NT2/D1 (cell line): Measurements from ENCODE around the gene CRADD.
A peak's percentile ranks its signal among the peaks of the same experiment; 100 is the strongest.

ENCODE experiments used
- DNase-seq: peaks from one replicate; pipeline ENCODE4 v3.0.0-alpha.2; 2011; ENCODE audit warnings: low read depth, low spot score
- H3K27me3 ChIP-seq: 2 replicates; pipeline ENCODE4 v1.6.0; 2011; ENCODE audit warnings: mild to moderate bottlenecking; ENCODE audit not compliant: insufficient read length, insufficient read depth
- H3K36me3 ChIP-seq: 2 replicates; pipeline ENCODE4 v1.6.1; 2011; ENCODE audit warnings: mild to moderate bottlenecking, low read length, mixed read lengths; ENCODE audit not compliant: insufficient read depth, insufficient read length
- H3K4me1 ChIP-seq: 2 replicates; pipeline ENCODE4 v1.5.1; 2011; ENCODE audit not compliant: insufficient read depth, insufficient read length
- H3K4me3 ChIP-seq: 2 replicates; pipeline ENCODE4 v1.5.1; 2011; ENCODE audit warnings: low read depth; ENCODE audit not compliant: insufficient read length
- H3K9ac ChIP-seq: 2 replicates; pipeline ENCODE4 v1.6.0; 2011; ENCODE audit warnings: low read depth; ENCODE audit not compliant: insufficient read length
- H3K9me3 ChIP-seq: 2 replicates; pipeline ENCODE4 v1.5.1; 2011; ENCODE audit warnings: mild to moderate bottlenecking, low read length; ENCODE audit not compliant: insufficient read depth
- SUZ12 ChIP-seq: IDR thresholded peaks from 2 replicates; pipeline ENCODE4 v1.6.1; 2011; ENCODE audit not compliant: insufficient read length, insufficient read depth; ENCODE audit errors: extremely low read depth
- YY1 ChIP-seq: IDR thresholded peaks from 2 replicates; pipeline ENCODE4 v1.6.1; 2011; ENCODE audit not compliant: insufficient read length, insufficient read depth
- ZNF274 ChIP-seq: IDR thresholded peaks from 2 replicates; pipeline ENCODE4 v1.6.1; 2011; ENCODE audit warnings: mild to moderate bottlenecking, low read depth, low read length

CRADD gene

DNA sequence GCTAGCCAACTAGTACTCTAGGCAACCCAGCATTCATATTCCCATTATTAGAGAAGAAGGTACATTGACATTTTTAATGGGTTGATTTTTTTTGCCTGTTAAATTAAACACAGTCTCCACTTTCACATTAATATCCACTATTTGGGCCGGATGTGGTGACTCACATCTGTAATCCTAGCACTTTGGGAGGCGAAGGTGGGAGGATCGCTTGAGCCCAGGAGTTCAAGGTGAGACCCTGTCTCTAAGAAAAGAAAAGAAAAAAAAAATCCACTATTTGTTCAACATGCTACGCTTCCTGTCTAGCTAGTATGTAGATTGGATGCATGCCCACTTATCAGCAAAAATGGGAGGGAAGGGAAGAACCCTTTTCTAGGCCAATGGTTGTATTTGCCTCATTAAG, 7.1 kb upstream of the CRADD start:
- Histone ChIP-seq H3K9me3 (peaks cover 12% of the 10 kb centered on the region; the same call in 1 of the 2 replicates), H3K4me1 (no peaks in the 10 kb centered on the region), H3K27me3 (no peaks in the 10 kb centered on the region)

DNA sequence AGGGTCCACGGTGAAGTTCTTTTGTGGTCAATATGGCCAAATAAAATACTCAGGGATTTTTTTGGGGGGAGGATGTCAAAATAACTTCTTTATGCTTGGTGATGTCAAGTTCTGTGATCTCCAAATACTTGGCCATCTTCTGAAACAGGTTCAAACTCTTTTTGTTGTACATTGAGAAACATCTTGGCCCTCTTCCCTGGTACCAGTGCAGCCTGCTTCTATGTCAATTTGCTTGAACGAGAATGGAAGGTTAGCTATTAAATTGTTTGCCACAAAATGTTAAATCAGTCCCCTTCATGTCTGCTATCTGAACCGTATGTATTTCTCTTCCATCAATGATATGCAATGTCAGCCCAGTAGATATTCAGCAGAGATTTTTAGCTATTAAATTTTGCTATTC, 6.1 kb upstream of the CRADD start:
- TF ChIP-seq YY1: no peak
- no peaks in the 10 kb centered on the region for H3K4me1 ChIP-seq
- no peaks in the 10 kb centered on the region for H3K36me3 ChIP-seq
- no peaks in the 10 kb centered on the region for H3K27me3 ChIP-seq
- no peak for DNase-seq
- no peak overlapping the region for H3K9ac ChIP-seq
- H3K4me3 ChIP-seq: no peak overlapping the region
- H3K9me3 ChIP-seq: peaks cover 12% of the 10 kb centered on the region; the same call in 1 of the 2 replicates

More for the DNA sequence above, 7.1 kb upstream of the CRADD start:
- no peak for DNase-seq
- H3K9ac ChIP-seq: no peak overlapping the region
- TF ChIP-seq SUZ12 (no peak), ZNF274 (no peak), YY1 (no peak)
- no peaks in the 10 kb centered on the region for H3K36me3 ChIP-seq
- H3K4me3 ChIP-seq: no peak overlapping the region

DNA sequence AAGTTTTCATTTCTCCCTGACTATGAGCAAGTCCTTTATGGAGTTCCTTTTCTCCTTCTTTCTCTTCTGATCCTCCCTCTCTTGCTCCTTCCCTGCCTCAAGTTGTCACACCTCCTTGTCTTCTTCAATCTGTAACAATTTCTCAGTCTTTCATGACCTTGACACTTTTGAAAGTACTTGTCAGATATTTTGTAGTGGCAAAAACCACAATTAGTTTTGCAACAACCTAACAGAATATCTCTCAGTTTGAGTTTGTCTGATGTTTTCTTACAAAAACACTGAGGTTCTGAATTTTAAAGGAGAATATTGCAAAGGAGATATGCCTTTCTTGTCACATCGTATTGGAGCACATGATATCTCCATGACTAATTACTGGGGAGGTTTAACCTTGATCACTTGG, 4.1 kb upstream of the CRADD start:
- no peak for TF ChIP-seq ZNF274
- no peak for TF ChIP-seq YY1
- TF ChIP-seq SUZ12: no peak
- Histone ChIP-seq H3K4me3 (no peak overlapping the region), H3K9me3 (peaks cover 12% of the 10 kb centered on the region; the same call in 1 of the 2 replicates), H3K36me3 (no peaks in the 10 kb centered on the region), H3K27me3 (no peaks in the 10 kb centered on the region), H3K9ac (no peak overlapping the region), H3K4me1 (no peaks in the 10 kb centered on the region)
- DNase-seq: no peak

DNA sequence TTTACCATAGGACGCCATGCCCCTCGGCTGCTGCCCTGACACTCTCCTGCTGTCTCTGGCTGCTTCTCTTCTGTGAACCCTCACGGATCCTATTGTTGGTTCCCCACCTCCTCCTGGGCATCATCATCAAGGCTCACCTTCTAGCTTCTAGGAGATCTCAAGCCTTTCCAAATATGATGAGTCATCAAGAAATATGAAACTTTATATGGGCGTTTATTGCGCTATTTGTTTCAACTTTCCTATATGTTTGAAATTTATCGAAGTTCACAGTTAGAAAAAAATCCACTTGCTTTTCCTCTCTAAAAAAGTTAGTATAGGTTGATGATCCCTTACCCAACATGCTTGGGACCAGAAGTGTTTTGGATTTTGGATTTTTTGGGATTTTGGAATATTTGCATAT, 2.8 kb upstream of the CRADD start:
- H3K4me1 ChIP-seq: no peaks in the 10 kb centered on the region
- no peak for TF ChIP-seq SUZ12
- no peak for TF ChIP-seq YY1
- no peak for TF ChIP-seq ZNF274

DNA sequence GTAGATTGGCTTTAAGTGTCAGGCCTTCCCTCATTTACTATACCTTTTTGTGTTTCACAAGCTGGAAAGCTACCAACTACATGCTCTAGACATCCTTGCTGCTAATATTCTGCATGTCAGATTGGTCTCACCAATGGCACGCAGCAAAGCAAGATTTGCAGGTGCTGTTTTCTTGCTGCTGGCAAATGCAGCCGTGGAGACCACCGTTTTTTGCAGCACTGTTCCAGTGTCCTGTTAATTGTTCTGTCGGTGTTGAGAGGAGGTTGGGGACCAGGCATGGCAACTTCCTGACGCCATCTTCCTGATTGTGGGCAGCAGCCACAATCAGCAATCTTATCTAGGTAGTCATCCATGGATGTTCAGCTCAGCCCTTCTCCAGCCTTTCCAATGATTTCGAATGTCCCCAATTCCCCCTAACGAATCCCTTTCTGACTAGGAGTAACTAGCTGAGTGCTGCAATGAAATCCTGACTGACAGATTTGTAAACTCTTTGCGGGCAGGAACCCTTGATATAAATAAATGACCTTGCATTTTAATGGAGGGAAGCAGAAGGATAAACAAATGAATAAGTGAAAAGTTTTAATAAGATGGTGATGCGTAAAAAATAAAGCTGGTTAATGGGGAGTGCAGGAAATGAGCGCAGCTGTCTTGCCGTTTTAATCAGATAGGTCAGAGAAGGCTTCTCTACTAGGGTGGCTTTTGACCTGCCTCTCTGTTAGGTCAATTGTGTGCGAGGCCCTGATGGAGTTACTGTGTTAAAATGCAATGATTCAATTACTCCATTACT, 574 bp upstream of the CRADD start:
- DNase-seq: no peak
- Histone ChIP-seq H3K27me3 (no peaks in the 10 kb centered on the region), H3K36me3 (no peaks in the 10 kb centered on the region), H3K4me3 (peak overlapping the region; percentile 83), H3K9me3 (no peaks in the 10 kb centered on the region), H3K9ac (peak overlapping the region; percentile 4), H3K4me1 (no peaks in the 10 kb centered on the region)
- TF ChIP-seq SUZ12 (no peak), YY1 (no peak), ZNF274 (no peak)

More for the DNA sequence above, 2.8 kb upstream of the CRADD start:
- Histone ChIP-seq H3K36me3 (no peaks in the 10 kb centered on the region), H3K27me3 (no peaks in the 10 kb centered on the region), H3K4me3 (no peak overlapping the region), H3K9me3 (peaks cover 5% of the 10 kb centered on the region; the same call in 1 of the 2 replicates), H3K9ac (no peak overlapping the region)
- DNase-seq: no peak

DNA sequence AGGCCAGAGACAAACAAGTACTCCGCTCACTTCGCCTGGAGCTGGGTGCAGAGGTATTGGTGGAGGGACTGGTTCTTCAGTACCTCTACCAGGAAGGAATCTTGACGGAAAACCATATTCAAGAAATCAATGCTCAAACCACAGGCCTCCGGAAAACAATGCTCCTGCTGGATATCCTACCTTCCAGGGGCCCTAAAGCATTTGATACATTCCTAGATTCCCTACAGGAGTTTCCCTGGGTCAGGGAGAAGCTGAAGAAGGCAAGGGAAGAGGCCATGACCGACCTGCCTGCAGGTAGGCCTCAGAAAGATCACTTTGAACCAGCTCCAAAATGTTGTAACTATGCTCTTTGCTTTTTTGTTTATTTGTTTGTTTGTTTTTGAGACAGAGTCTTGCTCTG, 1.6 kb downstream of the CRADD start:
- no peak overlapping the region for H3K4me3 ChIP-seq
- no peaks in the 10 kb centered on the region for H3K9me3 ChIP-seq
- no peaks in the 10 kb centered on the region for H3K27me3 ChIP-seq
- no peaks in the 10 kb centered on the region for H3K36me3 ChIP-seq
- peak overlapping the region; percentile 28 for H3K9ac ChIP-seq
- TF ChIP-seq SUZ12 (no peak), ZNF274 (no peak), YY1 (no peak)
- DNase-seq: no peak
- H3K4me1 ChIP-seq: no peaks in the 10 kb centered on the region

DNA sequence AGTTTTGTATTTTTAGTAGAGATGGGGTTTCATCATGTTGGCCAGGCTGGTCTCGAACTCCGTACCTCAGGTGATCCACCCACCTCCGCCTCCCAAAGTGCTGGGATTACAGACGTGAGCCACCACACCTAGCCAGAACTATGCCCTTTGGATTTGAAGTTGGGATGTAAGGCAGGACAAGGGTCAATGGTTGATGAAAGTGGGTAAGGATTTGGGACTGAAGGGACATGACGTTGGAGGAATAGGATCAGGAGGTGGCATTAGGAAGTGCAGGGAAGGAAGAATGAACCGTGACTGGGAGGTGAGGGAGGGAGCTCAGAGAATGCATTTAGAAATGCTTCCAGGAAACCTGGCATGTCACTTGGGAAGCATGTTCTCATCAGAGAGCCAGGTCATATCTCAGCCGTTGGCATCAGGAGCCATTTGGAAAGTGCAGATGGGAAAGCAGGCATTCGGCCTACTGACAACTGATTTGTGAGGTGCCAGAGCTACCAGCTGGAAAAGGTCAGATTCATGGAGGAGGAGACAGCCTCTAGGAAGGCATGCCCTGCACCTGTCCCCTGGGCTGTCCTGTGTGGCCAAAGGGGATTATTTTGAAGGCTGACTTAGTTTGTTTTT, 2.2 kb downstream of the CRADD start:
- no peaks in the 10 kb centered on the region for H3K9me3 ChIP-seq
- TF ChIP-seq SUZ12 (no peak), ZNF274 (no peak), YY1 (no peak)
- no peaks in the 10 kb centered on the region for H3K27me3 ChIP-seq
- no peaks in the 10 kb centered on the region for H3K4me1 ChIP-seq
- no peak overlapping the region for H3K4me3 ChIP-seq
- H3K9ac ChIP-seq: no peak overlapping the region
- no peaks in the 10 kb centered on the region for H3K36me3 ChIP-seq
- no peak for DNase-seq
